ENCODE results near the gene HOXD4. TPM values are rescaled to one million over a fixed set of nuclear protein-coding genes. Genes with fewer than 3 reads are reported as not detected.

Gene HOXD4
- total RNA-seq, 1 experiment from 2014 or later = 1.4 TPM

GRCh38 chr2:176167398-176167797, 16.0 kb downstream of the HOXD4 start:
- POLR2A ChIA-PET = no interaction called here
- no TSS peak for BruUV-seq (replicated peaks)

GRCh38 chr2:176169181-176169580, 17.8 kb downstream of the HOXD4 start:
- DNase-seq (ENCODE audit: low read depth, low spot score) (no peak), ATAC-seq (no peak)
- BruUV-seq (replicated peaks) = no TSS peak
- Histone ChIP-seq H3K27ac (ENCODE audit: low read length) (no peak overlapping the region), H3K27me3 (ENCODE audit: control insufficient read depth, insufficient read depth, low read length) (no peaks in the 10 kb centered on the region), H3K36me3 (ENCODE audit: control insufficient read depth, insufficient read depth, low read length) (no peaks in the 10 kb centered on the region), H3K4me1 (ENCODE audit: control insufficient read depth, insufficient read depth, low read length) (no peaks in the 10 kb centered on the region), H3K4me3 (ENCODE audit: low read depth in 2 of 2, low read length in 2 of 2) (no peak overlapping the region), H3K9me3 (ENCODE audit: control insufficient read depth, insufficient read depth, low read depth, low read length) (no peaks in the 10 kb centered on the region)
- CTCF ChIA-PET = no interaction called here
- intact Hi-C loops (cut with micrococcal nuclease; ENCODE audit: unreplicated experiment) = no loop called here
- in situ Hi-C loops (cut with HindIII; ENCODE audit: low pct_unique_long_range_greater_than_20kb, low sequenced_read_pairs) = no loop called here
- POLR2A ChIA-PET = no interaction called here
- TF ChIP-seq SIN3A (IDR thresholded peaks at IDR 0.05; ENCODE audit: borderline replicate concordance, insufficient read depth, low read depth, low read length) = no peak

More at GRCh38 chr2:176167398-176167797, 16.0 kb downstream of the HOXD4 start:
- CTCF ChIA-PET = no interaction called here
- H3K9me3 ChIP-seq (ENCODE audit: control insufficient read depth, insufficient read depth, low read depth, low read length) = no peaks in the 10 kb centered on the region
- no peaks in the 10 kb centered on the region for H3K36me3 ChIP-seq (ENCODE audit: control insufficient read depth, insufficient read depth, low read length)
- H3K4me1 ChIP-seq (ENCODE audit: control insufficient read depth, insufficient read depth, low read length) = no peaks in the 10 kb centered on the region
- no peak for ATAC-seq
- no peak for DNase-seq (ENCODE audit: low read depth, low spot score)
- H3K27me3 ChIP-seq (ENCODE audit: control insufficient read depth, insufficient read depth, low read length) = no peaks in the 10 kb centered on the region
- intact Hi-C loops (cut with micrococcal nuclease; ENCODE audit: unreplicated experiment) (no loop called here), in situ Hi-C loops (cut with HindIII; ENCODE audit: low pct_unique_long_range_greater_than_20kb, low sequenced_read_pairs) (no loop called here)
- H3K27ac ChIP-seq (ENCODE audit: low read length) = no peak overlapping the region
- H3K4me3 ChIP-seq (ENCODE audit: low read depth in 2 of 2, low read length in 2 of 2) = no peak overlapping the region
- TF ChIP-seq POLR2AphosphoS5 (IDR thresholded peaks at IDR 0.05; ENCODE audit: low read depth, low read length) = no peak

GRCh38 chr2:176169711-176170110, 18.4 kb downstream of the HOXD4 start:
- in situ Hi-C loops (cut with HindIII; ENCODE audit: low pct_unique_long_range_greater_than_20kb, low sequenced_read_pairs) = no loop called here

More at GRCh38 chr2:176169711-176170110, 18.4 kb downstream of the HOXD4 start:
- no peaks in the 10 kb centered on the region for H3K27me3 ChIP-seq (ENCODE audit: control insufficient read depth, insufficient read depth, low read length)
- ATAC-seq (no peak), DNase-seq (ENCODE audit: low read depth, low spot score) (no peak)
- H3K4me3 ChIP-seq (ENCODE audit: low read depth in 2 of 2, low read length in 2 of 2) = no peak overlapping the region
- POLR2A ChIA-PET = no interaction called here
- no peaks in the 10 kb centered on the region for H3K4me1 ChIP-seq (ENCODE audit: control insufficient read depth, insufficient read depth, low read length)
- no peaks in the 10 kb centered on the region for H3K9me3 ChIP-seq (ENCODE audit: control insufficient read depth, insufficient read depth, low read depth, low read length)
- CTCF ChIA-PET = no interaction called here
- H3K27ac ChIP-seq (ENCODE audit: low read length) = no peak overlapping the region
- TF ChIP-seq REST (IDR thresholded peaks at IDR 0.05; ENCODE audit: insufficient read depth in 1 of 2, low read depth in 2 of 2, low read length in 1 of 2) = no peak
- no peak for TF ChIP-seq CTCF (IDR thresholded peaks at IDR 0.05)
- no peak for TF ChIP-seq SIN3A (IDR thresholded peaks at IDR 0.05; ENCODE audit: borderline replicate concordance, insufficient read depth, low read depth, low read length)
- TF ChIP-seq POLR2AphosphoS5 (IDR thresholded peaks at IDR 0.05; ENCODE audit: low read depth, low read length) = no peak
- no peak for TF ChIP-seq TCF7L2 (IDR thresholded peaks at IDR 0.05; ENCODE audit: low read depth, low read length)
- no TSS peak for BruUV-seq (replicated peaks)
- H3K36me3 ChIP-seq (ENCODE audit: control insufficient read depth, insufficient read depth, low read length) = no peaks in the 10 kb centered on the region
- intact Hi-C loops (cut with micrococcal nuclease; ENCODE audit: unreplicated experiment) = no loop called here
